DND-41 (cell line): Measurements from ENCODE around the gene LRP5.

Experiments used
- EZH2 ChIP-seq: IDR thresholded peaks from 3 replicates; pipeline ENCODE4 v1.6.1; 2012; ENCODE audit warnings: borderline replicate concordance, low read depth, mild to moderate bottlenecking, moderate library complexity, low read length, inconsistent platforms; ENCODE audit not compliant: severe bottlenecking
- TF ChIP-seq, protein P1 (sequence below): IDR thresholded peaks from 2 replicates; pipeline ENCODE4 v1.5.1; 2012; ENCODE audit warnings: borderline replicate concordance, low read length, moderate library complexity, mild to moderate bottlenecking; ENCODE audit not compliant: poor library complexity, severe bottlenecking; ENCODE audit errors: extremely low read depth

DNA sequence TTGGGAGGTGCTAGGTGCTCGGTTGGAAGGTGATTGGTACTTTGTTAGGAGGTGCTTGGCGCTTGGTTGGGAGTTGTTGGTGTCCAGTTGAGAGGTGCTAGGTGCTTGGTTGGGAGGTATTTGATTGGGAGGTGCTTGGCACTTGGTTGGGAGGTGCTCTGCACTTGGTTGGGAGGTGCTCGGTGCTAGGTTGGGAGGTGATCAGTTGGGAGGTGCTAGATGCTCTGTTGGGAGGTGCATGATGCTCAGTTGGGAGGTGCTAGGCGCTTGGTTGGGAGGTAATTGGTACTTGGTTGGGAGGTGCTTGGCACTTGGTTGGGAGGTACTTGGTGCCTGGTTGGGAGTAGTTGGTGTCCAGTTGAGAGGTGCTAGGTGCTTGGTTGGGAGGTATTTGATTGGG lies 40.2 kb downstream of the LRP5 start:
- TF ChIP-seq, protein P1, sequence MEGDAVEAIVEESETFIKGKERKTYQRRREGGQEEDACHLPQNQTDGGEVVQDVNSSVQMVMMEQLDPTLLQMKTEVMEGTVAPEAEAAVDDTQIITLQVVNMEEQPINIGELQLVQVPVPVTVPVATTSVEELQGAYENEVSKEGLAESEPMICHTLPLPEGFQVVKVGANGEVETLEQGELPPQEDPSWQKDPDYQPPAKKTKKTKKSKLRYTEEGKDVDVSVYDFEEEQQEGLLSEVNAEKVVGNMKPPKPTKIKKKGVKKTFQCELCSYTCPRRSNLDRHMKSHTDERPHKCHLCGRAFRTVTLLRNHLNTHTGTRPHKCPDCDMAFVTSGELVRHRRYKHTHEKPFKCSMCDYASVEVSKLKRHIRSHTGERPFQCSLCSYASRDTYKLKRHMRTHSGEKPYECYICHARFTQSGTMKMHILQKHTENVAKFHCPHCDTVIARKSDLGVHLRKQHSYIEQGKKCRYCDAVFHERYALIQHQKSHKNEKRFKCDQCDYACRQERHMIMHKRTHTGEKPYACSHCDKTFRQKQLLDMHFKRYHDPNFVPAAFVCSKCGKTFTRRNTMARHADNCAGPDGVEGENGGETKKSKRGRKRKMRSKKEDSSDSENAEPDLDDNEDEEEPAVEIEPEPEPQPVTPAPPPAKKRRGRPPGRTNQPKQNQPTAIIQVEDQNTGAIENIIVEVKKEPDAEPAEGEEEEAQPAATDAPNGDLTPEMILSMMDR = no peak
- no peak for TF ChIP-seq EZH2
